Effector memory CD4-positive, alpha-beta T cell (primary cell): ENCODE results near the gene SLC27A3.

Experiments
- DNase-seq, 3 donors: peaks; one replicate each; pipeline ENCODE4 v3.0.0-alpha.2; 2020
- H3K27ac ChIP-seq: 2 replicates; pipeline ENCODE4 v1.7.0; 2013; ENCODE audit warnings: mild to moderate bottlenecking, low read length, moderate library complexity; ENCODE audit not compliant: insufficient read depth, poor library complexity, severe bottlenecking
- H3K27me3 ChIP-seq: replicated peaks from 2 replicates; pipeline ENCODE4 v1.7.0; 2013; ENCODE audit warnings: mild to moderate bottlenecking, low read length; ENCODE audit not compliant: insufficient read depth, control insufficient read depth, poor library complexity, severe bottlenecking
- H3K36me3 ChIP-seq: 2 replicates; pipeline ENCODE4 v1.7.0; 2013; ENCODE audit warnings: mild to moderate bottlenecking, low read length, moderate library complexity; ENCODE audit not compliant: control insufficient read depth, insufficient read depth
- H3K4me1 ChIP-seq: 2 replicates; pipeline ENCODE4 v1.7.0; 2013; ENCODE audit warnings: low read length, mild to moderate bottlenecking; ENCODE audit not compliant: control insufficient read depth, insufficient read depth, poor library complexity, severe bottlenecking
- H3K4me3 ChIP-seq: 2 replicates; pipeline ENCODE4 v1.7.0; 2013; ENCODE audit warnings: low read length, low read depth, mild to moderate bottlenecking; ENCODE audit not compliant: insufficient read depth, poor library complexity, severe bottlenecking
- H3K9me3 ChIP-seq: 2 replicates; pipeline ENCODE4 v1.7.0; 2013; ENCODE audit warnings: mild to moderate bottlenecking, low read length, moderate library complexity; ENCODE audit not compliant: control insufficient read depth

SLC27A3 gene

GRCh38 chr1:153771841-153772593, 3.2 kb upstream of the SLC27A3 start:
- H3K27ac ChIP-seq = no peak overlapping the region
- H3K9me3 ChIP-seq = no peaks in the 10 kb centered on the region
- peaks cover 45% of the 10 kb centered on the region for H3K36me3 ChIP-seq
- H3K27me3 ChIP-seq = no peaks in the 10 kb centered on the region
- peaks cover 11% of the 10 kb centered on the region for H3K4me1 ChIP-seq
- DNase-seq = no peak
- H3K4me3 ChIP-seq = no peak overlapping the region

GRCh38 chr1:153773096-153773921, 1.9 kb upstream of the SLC27A3 start:
- H3K27me3 ChIP-seq = no peaks in the 10 kb centered on the region
- H3K9me3 ChIP-seq = no peaks in the 10 kb centered on the region
- no peak overlapping the region for H3K27ac ChIP-seq
- no peak for DNase-seq
- H3K36me3 ChIP-seq = peaks cover 34% of the 10 kb centered on the region
- H3K4me1 ChIP-seq = peaks cover 11% of the 10 kb centered on the region
- H3K4me3 ChIP-seq = no peak overlapping the region

DNA sequence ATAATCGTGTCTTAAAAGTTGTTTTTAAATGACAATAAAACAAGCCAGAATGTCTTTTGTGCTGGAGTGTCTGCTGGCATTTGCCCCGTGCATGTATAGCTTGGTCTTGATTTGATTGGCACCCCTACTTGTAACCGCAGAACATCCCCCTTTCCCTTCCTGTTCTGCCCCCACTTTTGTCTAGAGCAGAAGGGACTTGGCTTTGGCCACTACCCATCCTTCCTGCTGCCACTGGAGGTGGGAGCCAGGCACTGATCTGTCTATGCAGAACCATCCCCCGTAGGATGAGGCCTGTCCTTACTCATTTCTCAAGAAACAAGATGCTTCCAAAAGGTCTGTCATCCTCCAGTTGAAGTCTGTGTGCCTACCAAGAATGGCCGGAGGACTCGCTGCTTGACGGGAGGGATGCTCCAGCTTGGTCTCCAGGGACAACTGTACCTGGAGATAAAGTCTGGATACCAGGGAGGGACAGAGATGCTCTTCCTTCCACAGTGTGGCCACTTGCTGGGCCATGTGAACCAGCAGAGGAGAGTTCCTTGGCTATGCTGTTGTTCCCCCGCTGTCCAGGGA, 1.1 kb upstream of the SLC27A3 start:
- no peaks in the 10 kb centered on the region for H3K27me3 ChIP-seq
- no peaks in the 10 kb centered on the region for H3K9me3 ChIP-seq
- peaks cover 11% of the 10 kb centered on the region for H3K4me1 ChIP-seq
- H3K36me3 ChIP-seq = peaks cover 27% of the 10 kb centered on the region
- H3K27ac ChIP-seq = no peak overlapping the region
- DNase-seq = no peak
- no peak overlapping the region for H3K4me3 ChIP-seq

- H3K9me3 ChIP-seq = no peaks in the 10 kb centered on the region
Observed at GRCh38 chr1:153775458-153776327, 486 bp downstream of the SLC27A3 start.

DNA sequence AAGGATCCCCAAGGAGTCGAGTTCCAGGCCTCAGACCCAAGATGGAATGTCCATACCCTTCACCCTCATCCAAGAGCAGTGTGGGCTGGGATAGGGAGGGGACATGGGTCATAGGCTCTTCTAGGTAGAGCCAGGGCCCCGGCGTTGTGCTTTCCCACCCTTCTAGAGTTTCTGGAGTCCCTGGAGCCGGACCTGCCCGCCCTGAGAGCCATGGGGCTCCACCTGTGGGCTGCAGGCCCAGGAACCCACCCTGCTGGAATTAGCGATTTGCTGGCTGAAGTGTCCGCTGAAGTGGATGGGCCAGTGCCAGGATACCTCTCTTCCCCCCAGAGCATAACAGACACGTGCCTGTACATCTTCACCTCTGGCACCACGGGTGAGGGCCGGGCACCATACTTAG, 1.1 kb downstream of the SLC27A3 start:
- Histone ChIP-seq H3K4me3 (peak overlapping the region; percentile 81), H3K27ac (peak overlapping the region; percentile 51), H3K9me3 (no peaks in the 10 kb centered on the region), H3K4me1 (peaks cover 11% of the 10 kb centered on the region), H3K36me3 (peaks cover 14% of the 10 kb centered on the region), H3K27me3 (no peaks in the 10 kb centered on the region)
- no peak for DNase-seq

More at GRCh38 chr1:153775458-153776327, 486 bp downstream of the SLC27A3 start:
- H3K27ac ChIP-seq = peak overlapping the region; percentile 51
- peaks cover 20% of the 10 kb centered on the region for H3K36me3 ChIP-seq
- peaks cover 11% of the 10 kb centered on the region for H3K4me1 ChIP-seq
- DNase-seq = peak; percentile 31 to 48 (median 40)
- H3K27me3 ChIP-seq = no peaks in the 10 kb centered on the region
- H3K4me3 ChIP-seq = peak overlapping the region; percentile 81

DNA sequence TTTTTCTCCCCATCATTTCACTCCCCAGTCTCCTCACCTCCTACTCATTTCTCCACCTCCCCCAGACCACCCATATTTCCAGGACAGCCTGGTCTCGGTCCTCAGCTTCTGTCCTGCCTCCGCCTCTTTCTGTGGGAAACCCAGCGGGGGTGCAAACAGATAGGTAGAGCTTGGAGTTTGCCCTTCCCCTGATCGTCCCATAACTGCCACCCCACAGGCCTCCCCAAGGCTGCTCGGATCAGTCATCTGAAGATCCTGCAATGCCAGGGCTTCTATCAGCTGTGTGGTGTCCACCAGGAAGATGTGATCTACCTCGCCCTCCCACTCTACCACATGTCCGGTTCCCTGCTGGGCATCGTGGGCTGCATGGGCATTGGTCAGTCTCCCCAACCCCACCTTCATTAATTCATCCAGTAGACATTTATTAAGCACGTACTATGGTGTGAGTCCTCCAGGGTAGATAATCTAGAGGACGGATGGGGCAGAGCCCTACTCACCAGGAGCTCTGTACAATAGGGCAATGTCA, 1.7 kb downstream of the SLC27A3 start:
- no peak overlapping the region for H3K4me3 ChIP-seq
- H3K36me3 ChIP-seq = peaks cover 10% of the 10 kb centered on the region
- H3K27me3 ChIP-seq = no peaks in the 10 kb centered on the region
- H3K4me1 ChIP-seq = peaks cover 11% of the 10 kb centered on the region
- no peak for DNase-seq
- no peaks in the 10 kb centered on the region for H3K9me3 ChIP-seq
- no peak overlapping the region for H3K27ac ChIP-seq

DNA sequence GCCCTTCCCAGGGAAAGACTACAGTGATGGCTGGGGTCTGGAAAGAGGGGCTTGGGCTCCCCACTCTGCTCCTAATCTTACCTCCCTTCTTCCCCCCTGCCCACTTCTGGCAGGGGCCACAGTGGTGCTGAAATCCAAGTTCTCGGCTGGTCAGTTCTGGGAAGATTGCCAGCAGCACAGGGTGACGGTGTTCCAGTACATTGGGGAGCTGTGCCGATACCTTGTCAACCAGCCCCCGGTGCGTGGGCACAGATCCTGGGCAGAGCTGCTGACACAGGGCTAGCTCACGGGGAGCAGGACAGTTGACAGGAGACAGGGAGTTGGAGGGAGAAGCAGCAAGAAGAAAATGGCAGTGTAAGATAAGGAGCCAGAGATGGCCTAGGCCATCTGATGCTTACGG, 2.4 kb downstream of the SLC27A3 start:
- peaks cover 3% of the 10 kb centered on the region for H3K36me3 ChIP-seq
- H3K4me1 ChIP-seq = peaks cover 11% of the 10 kb centered on the region
- H3K27ac ChIP-seq = no peak overlapping the region
- no peaks in the 10 kb centered on the region for H3K27me3 ChIP-seq
- H3K9me3 ChIP-seq = no peaks in the 10 kb centered on the region
- H3K4me3 ChIP-seq = no peak overlapping the region
- no peak for DNase-seq

- Histone ChIP-seq H3K4me1 (peaks cover 11% of the 10 kb centered on the region), H3K36me3 (no peaks in the 10 kb centered on the region), H3K27me3 (no peaks in the 10 kb centered on the region), H3K9me3 (no peaks in the 10 kb centered on the region), H3K27ac (no peak overlapping the region), H3K4me3 (no peak overlapping the region)
- DNase-seq = no peak
Observed at GRCh38 chr1:153778051-153778823, 3.0 kb downstream of the SLC27A3 start.
